ENCODE measurements around the gene DCTN1.

- TF ChIP-seq, protein P1, sequence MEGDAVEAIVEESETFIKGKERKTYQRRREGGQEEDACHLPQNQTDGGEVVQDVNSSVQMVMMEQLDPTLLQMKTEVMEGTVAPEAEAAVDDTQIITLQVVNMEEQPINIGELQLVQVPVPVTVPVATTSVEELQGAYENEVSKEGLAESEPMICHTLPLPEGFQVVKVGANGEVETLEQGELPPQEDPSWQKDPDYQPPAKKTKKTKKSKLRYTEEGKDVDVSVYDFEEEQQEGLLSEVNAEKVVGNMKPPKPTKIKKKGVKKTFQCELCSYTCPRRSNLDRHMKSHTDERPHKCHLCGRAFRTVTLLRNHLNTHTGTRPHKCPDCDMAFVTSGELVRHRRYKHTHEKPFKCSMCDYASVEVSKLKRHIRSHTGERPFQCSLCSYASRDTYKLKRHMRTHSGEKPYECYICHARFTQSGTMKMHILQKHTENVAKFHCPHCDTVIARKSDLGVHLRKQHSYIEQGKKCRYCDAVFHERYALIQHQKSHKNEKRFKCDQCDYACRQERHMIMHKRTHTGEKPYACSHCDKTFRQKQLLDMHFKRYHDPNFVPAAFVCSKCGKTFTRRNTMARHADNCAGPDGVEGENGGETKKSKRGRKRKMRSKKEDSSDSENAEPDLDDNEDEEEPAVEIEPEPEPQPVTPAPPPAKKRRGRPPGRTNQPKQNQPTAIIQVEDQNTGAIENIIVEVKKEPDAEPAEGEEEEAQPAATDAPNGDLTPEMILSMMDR (IDR thresholded peaks at IDR 0.05): no peak
- TF ChIP-seq POLR2A (IDR thresholded peaks at IDR 0.05; ENCODE audit: low read depth): no peak
- TF ChIP-seq EP300 (IDR thresholded peaks at IDR 0.05): no peak
Observed at GRCh38 chr2:74383254-74383653, 3.1 kb upstream of the DCTN1 start.

Data from esophagus muscularis mucosa (tissue), 4 donors.